Natural killer cell (primary cell): ENCODE measurements around the gene BAIAP3. TPM values are rescaled to one million over a fixed set of nuclear protein-coding genes. Genes with fewer than 3 reads are reported as not detected.

ENCODE experiments used
- ATAC-seq, 3 donors: fragments of 150-1000 bp in 2 of 3; fragments of 200-7000 bp in 1 of 3; cut with Tn5 transposase; 1 replicate in 1 of 3; 2 replicates in 2 of 3; pipeline ENCODE4 v1.10.0; 2021; ENCODE audit warnings: mild to moderate bottlenecking in 2 of 3, moderate library complexity in 2 of 3
- DNase-seq, 2 donors: peaks; one replicate each; pipeline versions ENCODE4 v3.0.0 to v3.0.0-alpha.2; 2013 to 2021; ENCODE audit warnings: mixed read lengths in 1 of 2
- H3K27ac ChIP-seq: one replicate; pipeline ENCODE4 v1.5.1; 2013; ENCODE audit warnings: mild to moderate bottlenecking, low read length
- H3K27me3 ChIP-seq: one replicate; pipeline ENCODE4 v1.6.1; 2013; ENCODE audit warnings: low read length; ENCODE audit not compliant: control insufficient read depth, insufficient read depth
- H3K36me3 ChIP-seq: one replicate; pipeline ENCODE4 v1.6.1; 2013; ENCODE audit warnings: low read length; ENCODE audit not compliant: control insufficient read depth, insufficient read depth
- H3K4me1 ChIP-seq: one replicate; pipeline ENCODE4 v1.6.1; 2013; ENCODE audit warnings: low read length; ENCODE audit not compliant: control insufficient read depth, insufficient read depth
- H3K4me3 ChIP-seq: one replicate; pipeline ENCODE4 v1.5.1; 2013; ENCODE audit warnings: low read length
- H3K9me3 ChIP-seq: one replicate; pipeline ENCODE4 v1.6.1; 2013; ENCODE audit warnings: low read length; ENCODE audit not compliant: control insufficient read depth, insufficient read depth
- H3K27ac Mint-ChIP-seq, 2 donors: one replicate each; pipeline ENCODE4 v1.8.0; 2022; ENCODE audit warnings: mild to moderate bottlenecking in 2 of 2, mixed read lengths in 2 of 2, moderate library complexity in 1 of 2
- H3K27me3 Mint-ChIP-seq, 2 donors: one replicate each; pipeline ENCODE4 v1.8.0; 2022; ENCODE audit warnings: low read depth in 2 of 2, mixed read lengths in 2 of 2
- H3K36me3 Mint-ChIP-seq: one replicate; pipeline ENCODE4 v1.8.0; 2022; ENCODE audit warnings: mixed read lengths
- H3K4me1 Mint-ChIP-seq, 2 donors: one replicate each; pipeline ENCODE4 v1.8.0; 2022; ENCODE audit warnings: mixed read lengths in 2 of 2
- H3K4me3 Mint-ChIP-seq: one replicate; pipeline ENCODE4 v1.8.0; 2022; ENCODE audit warnings: mild to moderate bottlenecking, moderate library complexity, mixed read lengths
- H3K9me3 Mint-ChIP-seq, 2 donors: one replicate each; pipeline ENCODE4 v1.8.0; 2022; ENCODE audit warnings: mixed read lengths in 2 of 2
- WGBS: methylation state at CpG from one replicate; pipeline ENCODE4 v1.1.7; 2013; ENCODE audit warnings: missing lambda C conversion rate; ENCODE audit not compliant: insufficient coverage; 5-methylcytosine and 5-hydroxymethylcytosine counted together
- intact Hi-C: fragments of 100-400 bp; cut with micrococcal nuclease; formaldehyde crosslinking; loops from one replicate; pipeline ENCODE4 v1.14.2; 2022
- total RNA-seq, 4 donors: library from RNA; stranded (reverse); fragments of 120-200 nt in 1 of 4; gene quantifications; one replicate each; pipeline versions ENCODE4 v1.2.3 to v1.2.4, GENCODE V29; 2013 to 2022
- TF ChIP-seq, protein P1 (sequence below): fragments of 200-600 bp; IDR thresholded peaks from one replicate; pipeline ENCODE4 v1.8.0; 2022; ENCODE audit warnings: antibody characterized with exemption

BAIAP3 gene
- total RNA-seq, 3 donors from 2014 or later (not counting 1 experiment from before 2014, with no cell fraction given) = 17.7 to 21.7 (median 19.9) TPM

DNA sequence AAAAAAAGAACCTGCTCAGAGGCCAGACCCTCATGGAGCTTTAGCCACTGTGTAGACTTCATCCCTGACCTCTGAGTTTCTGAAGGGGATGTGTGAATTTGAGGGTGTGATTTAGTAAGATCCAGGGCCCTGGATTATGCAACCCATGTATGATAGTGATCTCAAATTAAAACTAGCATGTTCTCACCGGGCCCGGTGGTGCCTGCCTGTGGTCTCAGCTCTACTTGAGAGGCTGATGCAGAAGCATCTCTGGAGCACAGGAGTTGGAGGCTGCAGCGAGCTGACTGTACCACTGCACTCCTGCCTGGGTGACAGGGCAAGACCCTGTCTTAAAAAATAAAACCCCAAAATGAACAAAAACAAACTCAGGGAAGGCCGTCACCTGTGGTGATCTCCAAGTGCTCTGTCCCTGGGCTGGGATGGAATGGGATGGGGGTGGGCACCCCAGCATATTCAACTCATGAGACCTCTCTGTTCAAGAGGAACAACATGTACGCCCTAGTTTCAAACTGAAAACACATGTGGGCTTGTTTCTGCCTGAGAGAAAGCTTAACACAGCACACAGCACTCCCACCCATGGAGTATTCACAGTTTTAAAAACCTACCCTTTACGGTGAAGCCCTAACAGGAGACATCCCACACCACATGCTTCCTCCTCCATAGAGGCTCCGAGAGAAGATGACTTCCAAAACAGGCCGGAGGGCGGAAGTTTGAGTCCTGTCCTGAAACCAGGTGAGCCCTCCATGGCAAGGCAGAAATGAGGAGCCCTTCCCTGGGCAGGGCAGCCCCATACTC, 48.4 kb downstream of the BAIAP3 start:
- H3K36me3 ChIP-seq = peaks cover 22% of the 10 kb centered on the region
- H3K4me1 Mint-ChIP-seq = peaks cover 6 to 23% of the 10 kb centered on the region in 2 donors
- WGBS = 82% methylated on average over 8 of the region's 9 CpGs
- intact Hi-C loops = no loop called here
- no peak for ATAC-seq
- no peaks in the 10 kb centered on the region for H3K9me3 Mint-ChIP-seq
- peaks cover 19% of the 10 kb centered on the region for H3K4me1 ChIP-seq
- H3K27ac ChIP-seq = no peak overlapping the region
- H3K27ac Mint-ChIP-seq = no peak overlapping the region
- no peaks in the 10 kb centered on the region for H3K36me3 Mint-ChIP-seq
- no peak overlapping the region for H3K4me3 ChIP-seq
- no peak overlapping the region for H3K4me3 Mint-ChIP-seq
- no peaks in the 10 kb centered on the region for H3K27me3 Mint-ChIP-seq
- no peak for DNase-seq
- H3K27me3 ChIP-seq = no peaks in the 10 kb centered on the region
- TF ChIP-seq, protein P1, sequence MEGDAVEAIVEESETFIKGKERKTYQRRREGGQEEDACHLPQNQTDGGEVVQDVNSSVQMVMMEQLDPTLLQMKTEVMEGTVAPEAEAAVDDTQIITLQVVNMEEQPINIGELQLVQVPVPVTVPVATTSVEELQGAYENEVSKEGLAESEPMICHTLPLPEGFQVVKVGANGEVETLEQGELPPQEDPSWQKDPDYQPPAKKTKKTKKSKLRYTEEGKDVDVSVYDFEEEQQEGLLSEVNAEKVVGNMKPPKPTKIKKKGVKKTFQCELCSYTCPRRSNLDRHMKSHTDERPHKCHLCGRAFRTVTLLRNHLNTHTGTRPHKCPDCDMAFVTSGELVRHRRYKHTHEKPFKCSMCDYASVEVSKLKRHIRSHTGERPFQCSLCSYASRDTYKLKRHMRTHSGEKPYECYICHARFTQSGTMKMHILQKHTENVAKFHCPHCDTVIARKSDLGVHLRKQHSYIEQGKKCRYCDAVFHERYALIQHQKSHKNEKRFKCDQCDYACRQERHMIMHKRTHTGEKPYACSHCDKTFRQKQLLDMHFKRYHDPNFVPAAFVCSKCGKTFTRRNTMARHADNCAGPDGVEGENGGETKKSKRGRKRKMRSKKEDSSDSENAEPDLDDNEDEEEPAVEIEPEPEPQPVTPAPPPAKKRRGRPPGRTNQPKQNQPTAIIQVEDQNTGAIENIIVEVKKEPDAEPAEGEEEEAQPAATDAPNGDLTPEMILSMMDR = no peak
- H3K9me3 ChIP-seq = no peaks in the 10 kb centered on the region

DNA sequence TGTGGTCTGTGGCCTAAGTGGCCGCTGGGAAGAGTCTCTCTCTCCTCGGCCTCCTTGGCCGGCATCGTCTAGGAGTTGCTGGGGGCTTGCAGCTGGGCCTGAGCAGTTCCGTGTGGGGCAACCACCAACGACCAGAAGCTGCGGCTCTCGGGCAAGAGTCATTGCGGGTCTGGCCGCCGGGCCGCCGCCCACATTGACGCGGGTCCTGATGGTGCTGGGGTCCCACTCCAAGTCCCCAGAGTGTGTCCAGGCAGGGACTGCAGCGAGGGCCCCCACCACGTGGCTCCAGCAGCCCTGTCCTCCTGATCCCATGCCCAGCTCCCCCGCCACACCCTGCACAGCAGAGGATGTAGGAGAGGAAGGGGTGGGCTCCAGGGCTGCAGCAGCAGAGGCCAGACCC, 50.1 kb downstream of the BAIAP3 start:
- Histone ChIP-seq H3K4me1 (peaks cover 14% of the 10 kb centered on the region), H3K4me3 (no peak overlapping the region), H3K27me3 (no peaks in the 10 kb centered on the region), H3K27ac (no peak overlapping the region), H3K36me3 (peaks cover 29% of the 10 kb centered on the region), H3K9me3 (no peaks in the 10 kb centered on the region)
- Mint-ChIP-seq H3K4me1 (peaks cover 5 to 16% of the 10 kb centered on the region in 2 donors), H3K36me3 (no peaks in the 10 kb centered on the region), H3K27ac (no peak overlapping the region), H3K4me3 (no peak overlapping the region), H3K27me3 (no peaks in the 10 kb centered on the region), H3K9me3 (no peaks in the 10 kb centered on the region)
- 93% methylated on average over 18 of the region's 18 CpGs for WGBS
- ATAC-seq (no peak), DNase-seq (no peak)
- TF ChIP-seq, protein P1 = no peak
- intact Hi-C loops = no loop called here

DNA sequence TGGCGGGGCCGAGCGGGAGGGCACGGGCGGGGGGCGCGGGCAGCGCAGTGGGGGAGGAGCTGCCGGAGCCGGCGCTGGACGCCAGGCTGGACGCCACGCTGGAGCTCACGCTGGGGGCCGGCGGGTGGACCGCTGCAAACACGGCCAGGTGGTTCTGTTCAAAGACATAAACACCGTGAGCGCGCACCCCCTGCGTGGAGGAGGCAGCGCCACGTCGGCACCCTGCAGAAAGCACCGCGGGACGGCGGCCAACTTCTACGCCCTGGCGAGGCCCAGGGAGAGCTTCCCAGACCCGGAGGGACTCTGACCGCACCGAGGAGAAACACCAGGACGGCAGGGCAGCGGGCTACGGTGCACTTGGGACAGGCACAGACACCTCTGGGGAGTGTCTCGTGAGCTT, 51.8 kb downstream of the BAIAP3 start:
- H3K27ac ChIP-seq = no peak overlapping the region
- Mint-ChIP-seq H3K36me3 (no peaks in the 10 kb centered on the region), H3K4me1 (peaks cover 0 to 5% of the 10 kb centered on the region in 2 donors), H3K27me3 (no peaks in the 10 kb centered on the region), H3K27ac (peak overlapping the region in 1 of 2 donors; percentile 53), H3K4me3 (no peak overlapping the region), H3K9me3 (no peaks in the 10 kb centered on the region)
- H3K9me3 ChIP-seq = no peaks in the 10 kb centered on the region
- H3K36me3 ChIP-seq = peaks cover 40% of the 10 kb centered on the region
- 98% methylated on average over 39 of the region's 39 CpGs for WGBS
- no peak overlapping the region for H3K4me3 ChIP-seq
- intact Hi-C loops = no loop called here
- no peak for DNase-seq
- H3K4me1 ChIP-seq = peaks cover 2% of the 10 kb centered on the region
- TF ChIP-seq, protein P1 = no peak
- ATAC-seq = no peak
- H3K27me3 ChIP-seq = no peaks in the 10 kb centered on the region
